Measurements from ENCODE around the gene GDA. TPM values are rescaled to one million over a fixed set of nuclear protein-coding genes. Genes with fewer than 3 reads are reported as not detected.

GDA gene
- total and polyA plus RNA-seq, 2 of the 4 experiments (the other 2 are of a cell fraction) = not detected

GRCh38 chr9:72144756-72145492 is 4.3 kb upstream of the GDA start:
- in situ Hi-C loops (cut with MboI; ENCODE audit: low sequenced_read_pairs) (no loop called here), dilution Hi-C loops (cut with HindIII; ENCODE audit: low sequenced_read_pairs, unreplicated experiment) (no loop called here), intact Hi-C loops (cut with micrococcal nuclease) (no loop called here)
- ChIA-PET POLR2A (ENCODE audit: unreplicated experiment) (no interaction called here), CTCF (interaction anchor here (0.6 kb wide), 1 partner anchor 126 kb away, joined by 3 read pairs; no protein-coding TSS in a partner anchor)
- Histone ChIP-seq H3K27ac (ENCODE audit: insufficient read depth, low read length) (no peak overlapping the region), H3K9ac (ENCODE audit: low read depth, low read length) (no peak overlapping the region), H2AK9ac (replicated peaks; ENCODE audit: low read depth, low read length, poor library complexity) (no peak overlapping the region), H2AK5ac (ENCODE audit: low read depth, low read length) (no peak overlapping the region), H3K9me3 (ENCODE audit: control insufficient read depth, insufficient read depth, low read length) (no peaks in the 10 kb centered on the region), H3K18ac (ENCODE audit: low read depth, low read length) (no peak overlapping the region), H3K4me3 (ENCODE audit: insufficient read depth, low read depth, low read length) (no peak overlapping the region), H2AFZ (replicated peaks; ENCODE audit: low read length, poor library complexity) (no peak overlapping the region), H3K4me2 (ENCODE audit: low read depth, low read length) (no peak overlapping the region), H3K36me3 (ENCODE audit: control insufficient read depth, insufficient read depth, low read length) (no peaks in the 10 kb centered on the region), H3K4ac (ENCODE audit: low read depth, low read length) (no peak overlapping the region), H4K8ac (ENCODE audit: low read depth in 2 of 2, low read length in 2 of 2) (no peak overlapping the region), H3K14ac (replicated peaks; ENCODE audit: low read depth, low read length) (no peak overlapping the region), H2BK120ac (ENCODE audit: low read depth, low read length) (no peak overlapping the region), H2BK20ac (ENCODE audit: low read depth, low read length) (no peak overlapping the region), H2BK15ac (ENCODE audit: low read depth, low read length) (no peak overlapping the region), H2BK5ac (ENCODE audit: low read depth, low read length, poor library complexity, severe bottlenecking) (no peak overlapping the region), H4K20me1 (ENCODE audit: insufficient read depth, low read length) (no peaks in the 10 kb centered on the region), H3K56ac (ENCODE audit: extremely low read depth, insufficient read depth, low read length) (no peak overlapping the region), H3K4me1 (ENCODE audit: control insufficient read depth, insufficient read depth, low read length) (no peaks in the 10 kb centered on the region), H3K9me1 (ENCODE audit: insufficient read depth, low read length) (no peaks in the 10 kb centered on the region), H3K27me3 (ENCODE audit: control insufficient read depth, insufficient read depth, low read length) (peaks cover 6% of the 10 kb centered on the region; the same call in 1 of the 2 replicates), H4K91ac (ENCODE audit: insufficient read depth, low read depth, low read length) (no peak overlapping the region), H4K5ac (ENCODE audit: low read depth, low read length) (no peak overlapping the region), H3K23ac (ENCODE audit: low read depth, low read length) (no peak overlapping the region), H3K79me1 (ENCODE audit: low read depth in 1 of 2, low read length in 2 of 2) (no peaks in the 10 kb centered on the region)
- no CpG with 5 or more reads among the region's 3 CpGs for WGBS, 2 experiments (ENCODE audit: extremely low coverage in 2 of 2, insufficient read length in 1 of 2)
- no peak for TF ChIP-seq RAD21 (IDR thresholded peaks at IDR 0.05; ENCODE audit: low read length)
- TF ChIP-seq ELK1 (IDR thresholded peaks at IDR 0.05; ENCODE audit: borderline replicate concordance, low read depth, low read length) = no peak
- no peak for TF ChIP-seq MAZ (IDR thresholded peaks at IDR 0.05; ENCODE audit: borderline replicate concordance, low read depth, low read length)
- TF ChIP-seq USF2 (IDR thresholded peaks at IDR 0.05; ENCODE audit: low read depth, low read length) = no peak
- TF ChIP-seq CHD1 (IDR thresholded peaks at IDR 0.05; ENCODE audit: low read depth, low read length) = no peak
- DNase-seq = no peak
- BruUV-seq (replicated peaks) = no TSS peak
- ATAC-seq (ENCODE audit: low read depth) = no peak
